HEK293 (cell line): ENCODE results near the gene AAK1.

Source experiments
- CTCF ChIA-PET: fragments of 350-600 bp; formaldehyde crosslinking; extraction: SDS; loops from one replicate; lab custom pipeline; 2021; ENCODE audit warnings: antibody characterized with exemption; lab: Yijun Ruan, JAX
- POLR2A ChIA-PET: fragments of 300-600 bp; formaldehyde crosslinking; extraction: SDS; loops from one replicate; lab custom pipeline; 2020; ENCODE audit warnings: antibody characterized with exemption, inconsistent platforms; lab: Yijun Ruan, JAX
- H3K27ac ChIP-seq: fragments of 200-500 bp; sonication (Bioruptor generic); 2 replicates; pipeline ENCODE4 v1.5.1; 2014; ENCODE audit warnings: low read depth, low read length, control low read depth, inconsistent platforms; ENCODE audit errors: extremely low read depth
- H3K36me3 ChIP-seq, 2 experiments: fragments of 200-500 bp in 1 of 2; sonication (Bioruptor generic) in 1 of 2; 1 replicate in 1 of 2; 2 replicates in 1 of 2; pipeline ENCODE4 v1.5.1; 2014 to 2017; ENCODE audit warnings: inconsistent platforms in 2 of 2, low read length in 2 of 2; ENCODE audit not compliant: control insufficient read depth in 2 of 2, insufficient read depth in 1 of 2
- H3K4me1 ChIP-seq: fragments of 200-500 bp; sonication (Bioruptor generic); 2 replicates; pipeline ENCODE4 v1.5.1; 2014; ENCODE audit warnings: mild to moderate bottlenecking, low read length, inconsistent platforms; ENCODE audit not compliant: control insufficient read depth, insufficient read depth
- H3K4me3 ChIP-seq: 2 replicates; pipeline ENCODE4 v1.5.1; 2011; ENCODE audit warnings: low read depth, mild to moderate bottlenecking, control low read depth, low read length, moderate library complexity
- H3K9me3 ChIP-seq: fragments of 200-500 bp; sonication (Bioruptor generic); 2 replicates; pipeline ENCODE4 v1.5.1; 2014; ENCODE audit warnings: low read depth, low read length, inconsistent platforms; ENCODE audit not compliant: control insufficient read depth, insufficient read depth
- BCL6B ChIP-seq: fragments of 450-650 bp; formaldehyde crosslinking; IDR thresholded peaks from 2 replicates; pipeline ENCODE4 v1.5.1; 2017; ENCODE audit warnings: missing biosample characterization, missing genetic modification characterization
- GLI4 ChIP-seq: fragments of 450-650 bp; formaldehyde crosslinking; IDR thresholded peaks from 2 replicates; pipeline ENCODE4 v1.5.1; 2016; ENCODE audit warnings: missing biosample characterization, missing genetic modification characterization
- OSR2 ChIP-seq: fragments of 450-650 bp; formaldehyde crosslinking; IDR thresholded peaks from 2 replicates; pipeline ENCODE4 v1.5.1; 2016; ENCODE audit warnings: missing biosample characterization, missing genetic modification characterization
- PRDM1 ChIP-seq: fragments of 450-650 bp; formaldehyde crosslinking; IDR thresholded peaks from 2 replicates; pipeline ENCODE4; 2016; ENCODE audit warnings: missing biosample characterization, missing genetic modification characterization
- SP2 ChIP-seq: fragments of 450-650 bp; formaldehyde crosslinking; IDR thresholded peaks from 2 replicates; pipeline ENCODE4 v1.5.1; 2016; ENCODE audit warnings: missing biosample characterization, missing genetic modification characterization
- ZBTB10 ChIP-seq: fragments of 450-650 bp; formaldehyde crosslinking; IDR thresholded peaks from 2 replicates; pipeline ENCODE4 v1.5.1; 2016; ENCODE audit warnings: missing biosample characterization, missing genetic modification characterization
- ZBTB8A ChIP-seq: fragments of 450-650 bp; formaldehyde crosslinking; IDR thresholded peaks from 2 replicates; pipeline ENCODE4 v1.5.1; 2016; ENCODE audit warnings: missing biosample characterization, missing genetic modification characterization
- ZEB2 ChIP-seq: fragments of 450-650 bp; formaldehyde crosslinking; IDR thresholded peaks from 2 replicates; pipeline ENCODE4 v1.5.1; 2016; ENCODE audit warnings: missing biosample characterization, missing genetic modification characterization
- ZFP69B ChIP-seq: fragments of 450-650 bp; formaldehyde crosslinking; IDR thresholded peaks from 2 replicates; pipeline ENCODE4 v1.5.1; 2016; ENCODE audit warnings: missing biosample characterization, missing genetic modification characterization
- ZNF23 ChIP-seq: fragments of 450-650 bp; formaldehyde crosslinking; IDR thresholded peaks from 2 replicates; pipeline ENCODE4 v1.5.1; 2016; ENCODE audit warnings: missing biosample characterization, missing genetic modification characterization, borderline replicate concordance
- ZNF24 ChIP-seq: fragments of 450-650 bp; formaldehyde crosslinking; IDR thresholded peaks from 2 replicates; pipeline ENCODE4 v1.5.1; 2016; ENCODE audit warnings: missing biosample characterization, missing genetic modification characterization
- ZNF26 ChIP-seq: fragments of 450-650 bp; formaldehyde crosslinking; IDR thresholded peaks from 2 replicates; pipeline ENCODE4 v1.5.1; 2016; ENCODE audit warnings: missing biosample characterization, missing genetic modification characterization
- ZNF311 ChIP-seq: fragments of 450-650 bp; formaldehyde crosslinking; IDR thresholded peaks from 2 replicates; pipeline ENCODE4 v1.5.1; 2017; ENCODE audit warnings: missing biosample characterization, missing genetic modification characterization, borderline replicate concordance
- ZNF362 ChIP-seq: fragments of 450-650 bp; formaldehyde crosslinking; IDR thresholded peaks from 2 replicates; pipeline ENCODE4 v1.5.1; 2016; ENCODE audit warnings: missing biosample characterization, missing genetic modification characterization
- ZNF398 ChIP-seq: fragments of 450-650 bp; formaldehyde crosslinking; IDR thresholded peaks from 2 replicates; pipeline ENCODE4 v1.5.1; 2017; ENCODE audit warnings: missing biosample characterization, missing genetic modification characterization
- ZNF514 ChIP-seq: fragments of 450-650 bp; formaldehyde crosslinking; IDR thresholded peaks from 2 replicates; pipeline ENCODE4 v1.5.1; 2016; ENCODE audit warnings: missing biosample characterization, missing genetic modification characterization
- ZNF530 ChIP-seq: fragments of 450-650 bp; formaldehyde crosslinking; IDR thresholded peaks from 2 replicates; pipeline ENCODE4 v1.5.1; 2016; ENCODE audit warnings: low read depth, missing biosample characterization, missing genetic modification characterization
- ZNF558 ChIP-seq: fragments of 450-650 bp; formaldehyde crosslinking; IDR thresholded peaks from 2 replicates; pipeline ENCODE4 v1.5.1; 2016; ENCODE audit warnings: missing biosample characterization, missing genetic modification characterization
- ZNF596 ChIP-seq: fragments of 450-650 bp; IDR thresholded peaks from 2 replicates; pipeline ENCODE4 v1.5.0; 2018; ENCODE audit warnings: missing biosample characterization, mild to moderate bottlenecking, missing genetic modification characterization, moderate library complexity
- ZNF645 ChIP-seq: fragments of 450-650 bp; formaldehyde crosslinking; IDR thresholded peaks from 2 replicates; pipeline ENCODE4; 2016; ENCODE audit warnings: missing biosample characterization, missing genetic modification characterization
- ZNF660 ChIP-seq: fragments of 450-650 bp; IDR thresholded peaks from 2 replicates; pipeline ENCODE4 v1.5.1; 2018; ENCODE audit warnings: missing biosample characterization, mild to moderate bottlenecking, missing genetic modification characterization
- ZNF677 ChIP-seq: fragments of 450-650 bp; IDR thresholded peaks from 2 replicates; pipeline ENCODE4 v1.5.0; 2018; ENCODE audit warnings: missing biosample characterization, mild to moderate bottlenecking, missing genetic modification characterization, moderate library complexity
- ZNF704 ChIP-seq: fragments of 450-650 bp; formaldehyde crosslinking; IDR thresholded peaks from 2 replicates; pipeline ENCODE4 v1.5.1; 2016; ENCODE audit warnings: missing biosample characterization, missing genetic modification characterization
- ZNF707 ChIP-seq: fragments of 450-650 bp; formaldehyde crosslinking; IDR thresholded peaks from 2 replicates; pipeline ENCODE4 v1.5.1; 2016; ENCODE audit warnings: missing biosample characterization, missing genetic modification characterization
- ZNF837 ChIP-seq: fragments of 450-650 bp; formaldehyde crosslinking; IDR thresholded peaks from 2 replicates; pipeline ENCODE4 v1.5.1; 2016; ENCODE audit warnings: missing biosample characterization, missing genetic modification characterization

Gene AAK1

GRCh38 chr2:69524799-69525198 lies 118.7 kb downstream of the AAK1 start:
- ChIA-PET CTCF (interaction anchor here (0.6 to 1.0 kb wide), 3 partner anchors 160 to 600 kb away, joined by 3 read pairs; no protein-coding TSS in a partner anchor), POLR2A (no interaction called here)
- no peak for TF ChIP-seq ZNF660
- TF ChIP-seq ZNF26 (tag by site-specific recombination), result no peak
- TF ChIP-seq ZBTB8A, result no peak
- TF ChIP-seq ZNF707 (tag by site-specific recombination), result no peak
- no peak for TF ChIP-seq ZNF645
- no peak for TF ChIP-seq ZNF24 (tag by site-specific recombination)
- no peak for TF ChIP-seq ZNF530 (tag by site-specific recombination)
- no peak for TF ChIP-seq GLI4
- no peak for TF ChIP-seq OSR2
- no peak for TF ChIP-seq ZNF596 (tag by site-specific recombination)
- TF ChIP-seq ZNF558, result no peak
- no peak for TF ChIP-seq ZNF362 (tag by site-specific recombination)
- no peak for TF ChIP-seq BCL6B (tag by site-specific recombination)
- TF ChIP-seq ZNF514 (tag by site-specific recombination), result no peak
- Histone ChIP-seq H3K4me1 (no peaks in the 10 kb centered on the region), H3K4me3 (no peak overlapping the region), H3K36me3 (peaks cover 3 to 75% of the 10 kb centered on the region in 2 experiments), H3K27ac (no peak overlapping the region), H3K9me3 (no peaks in the 10 kb centered on the region)

- Histone ChIP-seq H3K36me3 (peaks cover 14 to 83% of the 10 kb centered on the region in 2 experiments), H3K27ac (no peak overlapping the region), H3K4me1 (no peaks in the 10 kb centered on the region), H3K9me3 (no peaks in the 10 kb centered on the region), H3K4me3 (no peak overlapping the region)
- CTCF ChIA-PET, result no interaction called here
- TF ChIP-seq ZEB2 (no peak), ZBTB10 (tag by site-specific recombination) (no peak), ZNF398 (tag by site-specific recombination) (no peak), ZNF23 (tag by site-specific recombination) (no peak), PRDM1 (no peak), ZFP69B (tag by site-specific recombination) (no peak), ZNF704 (tag by site-specific recombination) (no peak), ZNF677 (no peak), ZNF311 (tag by site-specific recombination) (no peak), ZNF837 (no peak), SP2 (no peak)
- POLR2A ChIA-PET, result no interaction called here
Observed at GRCh38 chr2:69521747-69522146, 121.8 kb downstream of the AAK1 start.
